ENCODE data around the gene TMEM225B.
"Not testable (repeated sequence)": the region's sequence is repeated elsewhere in the genome, so short reads cannot be mapped to it uniquely, and the experiment has no call there.

The TMEM225B gene

GRCh38 chr7:99579281-99579955 is 18.6 kb upstream of the TMEM225B start:
- in situ Hi-C loops (cut with MboI; ENCODE audit: low sequenced_read_pairs) = no loop called here

DNA sequence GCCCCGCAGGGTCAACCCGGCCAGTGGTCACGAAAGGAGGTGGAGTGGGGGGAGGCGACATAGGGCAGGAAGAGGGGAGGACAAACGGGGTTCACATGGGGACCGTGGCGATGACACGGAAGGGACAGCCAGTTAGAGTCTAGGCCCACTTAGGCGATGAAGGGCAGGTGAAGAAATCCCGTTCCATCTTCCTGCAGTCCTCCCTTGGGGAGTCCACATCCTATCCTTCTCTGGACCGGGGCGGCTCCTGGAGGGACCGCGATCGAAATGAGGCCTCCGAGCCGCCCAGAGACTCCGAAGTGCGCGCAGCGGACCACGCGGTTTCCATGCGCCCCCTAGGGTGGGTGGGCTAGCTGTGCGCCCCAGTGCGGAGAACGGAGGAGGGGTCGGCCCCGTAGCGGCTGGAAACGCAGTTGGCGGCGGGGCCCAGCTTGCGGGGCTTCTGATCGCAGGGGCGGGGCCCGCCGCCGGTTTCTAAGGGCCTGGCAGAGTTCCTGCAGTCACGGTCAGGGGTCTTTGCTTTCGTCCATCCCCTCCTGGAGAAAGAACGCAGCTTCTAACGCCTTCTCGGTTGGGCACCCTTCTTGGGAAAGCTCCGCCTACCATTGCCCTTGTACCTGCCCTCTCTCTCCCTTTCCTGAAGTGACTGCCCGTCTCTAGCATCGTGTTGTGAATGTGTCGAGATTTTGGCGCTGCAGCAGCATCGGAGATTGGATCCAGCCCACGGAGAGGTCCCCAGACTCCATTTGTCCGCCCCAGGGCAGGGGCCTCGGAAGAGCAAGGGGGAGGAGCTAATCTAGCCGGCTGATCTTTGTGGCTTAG is 17.9 kb upstream of the TMEM225B start:
- in situ Hi-C loops (cut with MboI; ENCODE audit: low sequenced_read_pairs) = no loop called here

DNA sequence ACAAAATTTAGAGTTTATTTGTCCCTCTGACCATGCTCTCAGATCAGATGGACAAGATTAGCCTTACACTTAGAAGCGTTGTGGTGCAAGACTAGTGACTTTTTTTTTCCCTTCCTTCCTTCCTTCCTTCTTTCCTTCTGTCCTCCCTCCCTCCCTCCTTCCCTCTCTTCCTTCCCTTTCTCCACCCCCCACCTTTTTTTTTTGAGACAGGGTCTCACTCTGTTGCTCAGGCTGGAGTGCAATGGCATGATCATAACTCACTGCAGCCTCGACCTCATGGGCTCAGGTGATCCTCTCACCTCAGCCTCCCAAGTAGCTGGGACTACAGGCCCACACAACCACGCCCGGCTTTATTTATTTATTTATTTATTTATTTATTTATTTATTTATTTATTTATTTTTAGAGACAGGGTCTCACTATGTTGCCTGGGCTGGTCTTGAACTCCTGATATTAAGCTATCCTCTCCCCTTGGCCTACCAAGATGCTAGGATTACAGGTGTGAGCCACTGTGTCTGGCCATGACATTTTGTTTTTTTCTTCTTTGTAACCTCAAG is 17.2 kb upstream of the TMEM225B start:
- in situ Hi-C loops (cut with MboI; ENCODE audit: low sequenced_read_pairs) = not testable (repeated sequence)

GRCh38 chr7:99588868-99589267 is 9.2 kb upstream of the TMEM225B start:
- in situ Hi-C loops (cut with MboI; ENCODE audit: low sequenced_read_pairs) = no loop called here

- in situ Hi-C loops (cut with MboI; ENCODE audit: low sequenced_read_pairs) = no loop called here
Observed at GRCh38 chr7:99594948-99595745, 2.9 kb upstream of the TMEM225B start.

DNA sequence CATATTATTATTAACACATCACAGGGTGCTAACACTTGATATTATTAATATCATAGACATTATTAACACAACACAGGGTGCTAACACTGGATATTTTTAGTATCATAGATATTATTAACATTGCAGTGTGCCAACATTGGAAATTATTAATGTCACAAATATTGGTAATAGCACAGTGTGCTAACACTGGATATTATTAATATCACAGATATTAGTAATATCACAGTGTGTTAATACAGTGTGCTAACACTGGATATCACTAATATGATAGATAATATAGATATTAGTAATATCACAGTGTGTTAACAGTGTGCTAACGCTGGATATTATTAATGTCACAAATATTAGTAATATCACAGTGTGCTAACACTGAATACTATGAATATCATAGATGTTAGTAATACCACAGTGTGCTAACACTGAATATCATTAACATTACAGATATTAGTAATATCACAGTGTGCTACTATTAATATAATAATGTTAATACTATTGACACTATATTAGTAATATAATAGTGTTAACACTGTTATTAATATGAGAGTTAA is 1.6 kb upstream of the TMEM225B start:
- in situ Hi-C loops (cut with MboI; ENCODE audit: low sequenced_read_pairs) = no loop called here

DNA sequence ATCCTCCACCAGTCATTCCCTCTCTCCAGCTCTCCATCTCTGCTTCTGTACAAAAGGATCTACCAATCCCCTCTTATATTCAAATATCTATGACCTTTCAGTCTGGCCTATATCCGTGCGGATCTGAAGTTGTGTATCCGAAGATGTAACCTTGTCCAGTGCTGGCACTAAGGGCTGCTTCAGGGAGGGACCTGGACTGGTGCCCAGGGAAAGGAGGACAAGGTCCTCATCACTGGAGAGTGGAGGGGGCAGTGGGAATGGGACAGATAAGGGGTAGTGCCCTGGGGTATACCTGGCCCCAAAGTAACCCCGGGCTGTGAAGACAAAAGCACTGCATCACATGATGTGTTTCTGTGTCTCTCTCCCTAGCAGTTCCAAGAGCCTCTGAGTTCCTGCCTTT is 1.8 kb downstream of the TMEM225B start:
- in situ Hi-C loops (cut with MboI; ENCODE audit: low sequenced_read_pairs) = no loop called here

DNA sequence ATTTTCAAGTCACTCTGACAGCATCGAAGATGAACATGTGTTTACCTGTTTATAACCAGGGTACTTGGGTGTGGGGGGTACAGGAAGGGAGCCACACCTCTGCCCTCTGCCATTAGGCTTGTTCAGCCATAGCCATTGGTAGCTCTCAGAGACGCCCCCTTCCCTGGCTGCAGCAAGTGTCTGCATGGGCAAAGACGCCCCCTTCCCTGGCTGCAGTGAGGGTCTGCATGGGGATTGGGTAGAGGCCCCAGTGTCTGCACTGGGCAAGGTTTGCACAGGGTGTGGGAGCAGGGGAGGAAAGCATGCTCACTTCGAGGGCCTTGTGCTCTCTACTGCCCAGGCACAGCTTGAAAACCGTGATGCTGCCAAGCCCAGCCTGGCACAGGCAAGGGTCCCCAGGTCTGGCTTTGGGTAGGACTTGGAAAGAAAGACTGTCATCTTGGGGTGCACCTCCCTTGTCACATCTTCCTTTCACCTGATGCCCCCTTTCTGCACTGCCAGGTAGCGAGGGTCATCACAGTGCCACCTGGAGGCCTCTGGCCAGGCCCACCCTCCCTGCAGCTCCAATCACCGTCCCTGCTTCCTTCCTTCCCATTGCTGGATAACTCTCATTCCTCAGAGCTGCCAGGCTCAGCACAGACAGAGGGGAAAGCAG is 3.7 kb downstream of the TMEM225B start:
- in situ Hi-C loops (cut with MboI; ENCODE audit: low sequenced_read_pairs) = no loop called here

GRCh38 chr7:99605527-99605926 is 7.5 kb downstream of the TMEM225B start:
- in situ Hi-C loops (cut with MboI; ENCODE audit: low sequenced_read_pairs) = no loop called here

DNA sequence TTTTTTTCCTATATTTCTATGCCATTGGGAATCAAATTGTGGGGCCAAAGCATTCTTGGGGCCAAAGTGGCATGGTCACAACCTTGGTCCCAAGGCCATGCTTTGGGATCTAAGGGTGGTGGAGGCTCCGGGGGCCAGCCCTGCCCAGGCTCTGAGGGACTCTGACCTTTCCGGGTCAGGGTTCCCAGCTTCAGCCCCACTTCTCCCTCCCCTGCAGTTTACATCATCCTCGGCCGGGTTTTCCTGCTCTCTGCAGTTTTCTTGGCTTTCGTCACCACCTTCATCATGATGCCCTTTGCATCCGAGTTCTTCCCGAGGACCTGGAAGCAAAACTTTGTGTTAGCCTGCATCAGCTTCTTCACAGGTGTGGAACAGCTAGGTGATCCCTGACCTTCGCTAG is 8.5 kb downstream of the TMEM225B start:
- in situ Hi-C loops (cut with MboI; ENCODE audit: low sequenced_read_pairs) = no loop called here

GRCh38 chr7:99607548-99607947 is 9.5 kb downstream of the TMEM225B start:
- in situ Hi-C loops (cut with MboI; ENCODE audit: low sequenced_read_pairs) = no loop called here

- in situ Hi-C loops (cut with MboI; ENCODE audit: low sequenced_read_pairs) = no loop called here
Observed at GRCh38 chr7:99614495-99614894, 16.4 kb downstream of the TMEM225B start.

GRCh38 chr7:99615989-99616358 is 17.9 kb downstream of the TMEM225B start:
- in situ Hi-C loops (cut with MboI; ENCODE audit: low sequenced_read_pairs) = no loop called here

DNA sequence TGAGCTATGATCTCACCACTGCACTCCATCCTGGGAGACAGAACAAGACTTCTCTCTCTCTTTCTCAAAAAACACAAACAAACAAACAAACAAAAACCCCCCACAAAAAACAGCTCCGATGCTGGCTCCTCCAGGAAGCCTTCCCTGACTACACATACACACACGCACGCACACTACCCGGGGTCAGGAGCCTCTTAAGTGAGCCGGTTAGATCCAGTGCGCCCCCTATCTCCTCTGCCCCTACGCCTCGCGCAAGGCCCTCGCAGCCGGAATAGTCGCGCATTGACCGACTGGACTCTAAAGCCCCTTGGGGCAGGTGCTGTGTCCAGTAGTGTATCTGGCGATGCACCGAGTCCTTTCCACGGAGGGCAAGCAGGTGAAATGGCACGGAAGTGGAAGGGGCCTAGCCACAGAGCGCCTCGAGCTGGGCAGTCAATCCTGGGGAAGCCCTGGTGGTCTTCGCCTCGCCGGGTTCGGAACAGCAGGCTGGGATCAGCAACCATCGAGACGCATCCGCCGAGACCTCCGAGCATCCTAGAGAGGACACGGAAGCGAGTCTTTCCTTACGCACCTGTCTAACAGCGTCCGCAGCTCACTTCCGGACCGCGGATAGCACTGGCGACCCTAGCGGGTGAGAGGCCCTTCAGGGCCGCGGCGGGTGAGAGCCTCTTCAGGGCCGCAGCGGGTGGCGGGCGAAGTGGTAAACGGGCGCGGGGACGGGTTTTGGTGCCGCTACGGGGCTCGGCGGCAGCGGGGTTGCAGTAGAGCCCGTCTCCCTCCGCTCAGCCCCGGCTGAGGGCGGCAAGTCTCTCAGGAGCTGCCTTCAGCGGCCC is 18.5 kb downstream of the TMEM225B start, which contains the start of gene ZSCAN25:
TSS of gene ZSCAN25 (plus strand) at position 588 of the 833 bp plus-strand sequence. CDS start 2,661 bp downstream, outside the sequence.
- in situ Hi-C loops (cut with MboI; ENCODE audit: low sequenced_read_pairs) = no loop called here

GRCh38 chr7:99617192-99617781 is 19.2 kb downstream of the TMEM225B start:
- in situ Hi-C loops (cut with MboI; ENCODE audit: low sequenced_read_pairs) = no loop called here

DNA sequence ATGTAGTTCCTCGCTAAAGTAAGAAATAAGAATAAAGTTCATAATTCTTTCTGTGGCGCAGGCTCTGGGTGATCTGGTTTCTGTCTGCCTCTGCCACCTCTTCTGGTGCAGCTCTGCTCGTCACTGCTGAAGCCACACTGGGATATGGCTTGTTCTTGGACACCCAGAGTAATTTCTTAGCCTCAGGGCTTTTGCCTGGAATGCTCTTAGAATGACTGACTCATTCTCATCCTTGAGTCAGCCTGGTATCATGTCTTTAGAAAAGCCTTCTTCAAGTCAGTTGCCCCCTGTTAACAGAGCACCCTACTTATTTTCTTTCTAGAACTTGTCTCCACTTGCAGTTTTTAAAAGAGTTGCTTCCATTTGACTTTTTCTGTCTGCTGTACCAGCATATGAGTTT is 20.7 kb downstream of the TMEM225B start:
- in situ Hi-C loops (cut with MboI; ENCODE audit: low sequenced_read_pairs) = no loop called here

GRCh38 chr7:99619571-99620130 is 21.6 kb downstream of the TMEM225B start:
- in situ Hi-C loops (cut with MboI; ENCODE audit: low sequenced_read_pairs) = no loop called here

DNA sequence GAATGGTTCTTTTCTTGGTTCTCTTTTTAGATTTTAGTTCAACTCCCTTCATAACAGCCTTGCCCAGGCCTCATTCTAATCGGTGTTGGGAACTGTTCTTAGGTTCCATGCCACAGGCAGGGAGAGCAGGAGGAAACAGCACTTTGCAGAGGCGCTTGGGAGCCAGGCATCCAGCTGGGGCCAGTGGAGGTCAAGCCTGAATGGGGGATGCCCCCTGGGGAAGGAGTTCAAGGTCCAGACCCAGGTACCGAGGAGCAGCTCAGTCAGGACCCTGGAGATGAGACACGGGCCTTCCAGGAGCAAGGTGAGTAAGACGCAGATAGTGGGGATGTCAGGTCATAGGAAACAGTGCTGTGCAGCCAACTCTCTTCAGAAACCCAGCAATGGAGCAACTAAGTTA is 23.2 kb downstream of the TMEM225B start:
- in situ Hi-C loops (cut with MboI; ENCODE audit: low sequenced_read_pairs) = no loop called here

DNA sequence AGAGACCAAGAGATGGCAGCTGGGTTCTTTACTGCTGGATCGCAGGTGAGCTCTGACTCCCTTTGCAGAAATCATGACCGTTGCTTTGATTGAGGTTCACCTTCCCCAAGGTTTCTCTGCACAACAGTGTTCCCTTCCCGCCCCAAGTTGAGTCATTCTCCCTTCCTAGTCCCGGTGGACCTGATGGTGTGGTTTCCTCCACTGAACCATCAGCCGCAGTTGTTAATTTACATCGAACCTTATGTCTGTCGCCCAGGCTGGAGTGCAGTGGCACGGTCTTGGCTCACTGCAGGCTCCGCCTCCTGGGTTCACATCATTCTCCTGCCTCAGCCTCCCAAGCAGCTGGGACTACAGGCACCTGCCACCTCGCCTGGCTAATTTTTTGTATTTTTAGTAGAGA is 24.5 kb downstream of the TMEM225B start:
- in situ Hi-C loops (cut with MboI; ENCODE audit: low sequenced_read_pairs) = no loop called here
